ENCODE measurements around the gene AMOTL1. TPM values are rescaled to one million over a fixed set of nuclear protein-coding genes. Genes with fewer than 3 reads are reported as not detected.

AMOTL1 gene
- total RNA-seq, 8 experiments from 2014 or later = 4.8 to 89.6 (median 22.6) TPM

DNA sequence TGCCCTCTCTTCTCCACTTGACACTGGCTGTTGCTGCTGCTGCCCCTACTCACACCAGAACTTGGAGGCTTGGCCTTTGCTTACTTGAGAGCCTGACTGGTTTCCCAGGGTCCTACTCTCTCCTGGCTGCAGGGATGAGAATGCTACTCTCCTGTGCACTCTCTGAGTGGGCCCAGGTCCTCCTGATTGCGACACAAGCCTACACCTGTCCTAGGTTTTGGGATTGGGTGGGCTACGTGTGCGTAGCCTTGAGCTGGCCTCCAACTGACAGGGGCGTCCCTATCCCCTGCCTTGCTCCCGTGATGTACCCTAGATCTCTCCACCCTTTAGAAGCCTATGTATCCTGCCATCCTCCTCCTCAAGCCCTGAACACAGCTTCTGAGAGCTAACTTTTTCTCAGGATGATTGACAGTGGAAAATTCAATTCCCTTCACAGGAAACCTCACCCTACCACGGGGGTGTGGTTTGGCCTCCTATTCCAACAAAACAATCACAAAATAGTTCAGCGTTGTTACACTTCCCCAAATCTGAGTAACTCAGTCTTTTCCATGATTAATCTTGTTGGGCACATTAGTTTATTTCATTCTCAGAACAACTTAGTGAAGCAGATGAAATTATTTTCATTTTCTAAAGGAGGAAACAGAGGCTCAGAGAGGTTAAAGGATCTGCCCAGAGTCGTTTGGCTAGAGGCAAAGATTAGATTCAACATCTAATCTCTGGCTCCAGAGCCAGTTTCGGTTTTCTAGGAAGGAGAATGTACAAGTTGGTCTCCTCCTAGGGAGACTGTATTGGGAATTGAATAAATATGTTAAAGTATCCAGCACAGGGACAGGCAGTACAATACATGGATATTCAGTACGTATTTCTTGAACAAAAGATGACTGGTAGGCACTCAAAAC is 17.6 kb upstream of the AMOTL1 start:
- Histone ChIP-seq H3K4me3 (no peak overlapping the region), H3K4me1 (replicated peaks in 1 of 2) (peaks cover 23 to 26% of the 10 kb centered on the region in 2 donors), H3K27ac (no peak overlapping the region)
- 17 to 100% (median 75%) methylated on average over 1 to 5 of the region's 10 CpGs for WGBS, 10 experiments
- in situ Hi-C loops (cut with MboI; ENCODE audit: low pct_unique_long_range_greater_than_20kb in 2 of 9, low sequenced_read_pairs in 9 of 9, unreplicated experiment in 9 of 9) = no loop called here
- ATAC-seq (replicated peaks in 6 of 8) = peak in 2 of 8 experiments; percentile 45 to 66

DNA sequence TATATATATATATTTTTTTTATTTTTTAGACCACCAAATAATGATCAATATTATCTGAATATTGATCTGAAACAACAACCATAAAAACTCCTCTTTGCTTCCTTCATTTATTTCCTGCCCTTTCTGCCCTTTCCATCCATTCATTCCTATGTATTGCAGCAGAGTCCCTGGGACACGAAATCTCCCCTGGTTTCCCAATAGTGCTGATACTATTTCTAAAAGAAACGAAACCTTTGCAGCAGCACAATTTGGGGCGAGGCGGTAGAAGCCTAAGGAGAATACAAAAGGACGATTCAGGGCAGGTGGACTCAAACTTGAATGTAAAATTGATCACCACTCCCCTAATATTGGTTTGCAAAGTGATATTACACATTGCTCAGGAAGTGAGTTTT is 16.9 kb upstream of the AMOTL1 start:
- no peak for ATAC-seq (replicated peaks in 6 of 8)
- 52 to 92% (median 69%) methylated on average over 4 to 5 of the region's 5 CpGs; no CpG with 5 or more reads in 1 of the 10 experiments for WGBS, 10 experiments
- in situ Hi-C loops (cut with MboI; ENCODE audit: low pct_unique_long_range_greater_than_20kb in 2 of 9, low sequenced_read_pairs in 9 of 9, unreplicated experiment in 9 of 9) = no loop called here
- Histone ChIP-seq H3K4me1 (replicated peaks in 1 of 2) (peaks cover 23 to 26% of the 10 kb centered on the region in 2 donors), H3K27ac (no peak overlapping the region), H3K4me3 (no peak overlapping the region)

GRCh38 chr11:94751786-94752185 is 16.4 kb upstream of the AMOTL1 start:
- peaks cover 23 to 26% of the 10 kb centered on the region in 2 donors for H3K4me1 ChIP-seq (replicated peaks in 1 of 2)
- ATAC-seq (replicated peaks in 6 of 8) = no peak
- no peak overlapping the region for H3K4me3 ChIP-seq
- 14 to 93% (median 79%) methylated on average over 2 to 5 of the region's 5 CpGs; no CpG with 5 or more reads in 1 of the 10 experiments for WGBS, 10 experiments
- in situ Hi-C loops (cut with MboI; ENCODE audit: low pct_unique_long_range_greater_than_20kb in 2 of 9, low sequenced_read_pairs in 9 of 9, unreplicated experiment in 9 of 9) = no loop called here
- H3K27ac ChIP-seq = no peak overlapping the region

- in situ Hi-C loops (cut with MboI; ENCODE audit: low pct_unique_long_range_greater_than_20kb in 2 of 9, low sequenced_read_pairs in 9 of 9, unreplicated experiment in 9 of 9) = no loop called here
- Histone ChIP-seq H3K4me3 (no peak overlapping the region), H3K27ac (no peak overlapping the region), H3K4me1 (replicated peaks in 1 of 2) (peaks cover 31 to 34% of the 10 kb centered on the region in 2 donors)
- WGBS, 10 experiments = 40 to 71% (median 55%) methylated on average over 1 of the region's 1 CpG; no CpG with 5 or more reads in 6 of the 10 experiments
- ATAC-seq (replicated peaks in 6 of 8) = no peak
Observed at GRCh38 chr11:94753630-94754029, 14.5 kb upstream of the AMOTL1 start.

- H3K27ac ChIP-seq = no peak overlapping the region
- peaks cover 33 to 36% of the 10 kb centered on the region in 2 donors for H3K4me1 ChIP-seq (replicated peaks in 1 of 2)
- in situ Hi-C loops (cut with MboI; ENCODE audit: low pct_unique_long_range_greater_than_20kb in 2 of 9, low sequenced_read_pairs in 9 of 9, unreplicated experiment in 9 of 9) = no loop called here
- no peak overlapping the region for H3K4me3 ChIP-seq
- ATAC-seq (replicated peaks in 6 of 8) = no peak
- WGBS, 10 experiments = 0 to 95% (median 29%) methylated on average over 2 of the region's 2 CpGs; no CpG with 5 or more reads in 5 of the 10 experiments
Observed at GRCh38 chr11:94754335-94754734, 13.8 kb upstream of the AMOTL1 start.

DNA sequence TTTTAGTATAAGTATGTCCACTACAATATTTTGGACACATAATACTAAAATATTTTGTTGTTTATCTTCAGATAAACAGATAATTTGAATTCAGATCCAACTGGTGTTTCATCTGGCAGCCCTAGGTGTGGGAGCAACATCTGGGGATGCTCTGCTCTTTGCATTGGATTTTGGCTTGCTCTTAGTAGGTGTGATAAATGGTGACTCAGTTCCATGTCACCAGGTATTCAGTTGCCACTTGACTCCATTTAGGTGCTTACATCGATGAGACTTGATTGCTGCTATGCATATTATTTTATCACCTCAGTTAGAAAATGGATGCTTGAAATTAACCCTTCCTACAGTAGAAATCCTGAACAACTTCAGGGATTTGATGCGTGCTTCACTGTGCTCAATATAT is 13.3 kb upstream of the AMOTL1 start:
- ATAC-seq (replicated peaks in 6 of 8) = no peak
- Histone ChIP-seq H3K4me3 (no peak overlapping the region), H3K4me1 (replicated peaks in 1 of 2) (peaks cover 33 to 36% of the 10 kb centered on the region in 2 donors), H3K27ac (no peak overlapping the region)
- WGBS, 10 experiments = 44 to 100% (median 92%) methylated on average over 1 to 2 of the region's 2 CpGs; no CpG with 5 or more reads in 2 of the 10 experiments
- in situ Hi-C loops (cut with MboI; ENCODE audit: low pct_unique_long_range_greater_than_20kb in 2 of 9, low sequenced_read_pairs in 9 of 9, unreplicated experiment in 9 of 9) = no loop called here

GRCh38 chr11:94755494-94755893 is 12.7 kb upstream of the AMOTL1 start:
- WGBS, 10 experiments = 80 to 100% (median 90%) methylated on average over 3 to 9 of the region's 11 CpGs; no CpG with 5 or more reads in 4 of the 10 experiments
- Histone ChIP-seq H3K4me1 (replicated peaks in 1 of 2) (peaks cover 33 to 36% of the 10 kb centered on the region in 2 donors), H3K27ac (no peak overlapping the region), H3K4me3 (no peak overlapping the region)
- ATAC-seq (replicated peaks in 6 of 8) = no peak
- in situ Hi-C loops (cut with MboI; ENCODE audit: low pct_unique_long_range_greater_than_20kb in 2 of 9, low sequenced_read_pairs in 9 of 9, unreplicated experiment in 9 of 9) = no loop called here

DNA sequence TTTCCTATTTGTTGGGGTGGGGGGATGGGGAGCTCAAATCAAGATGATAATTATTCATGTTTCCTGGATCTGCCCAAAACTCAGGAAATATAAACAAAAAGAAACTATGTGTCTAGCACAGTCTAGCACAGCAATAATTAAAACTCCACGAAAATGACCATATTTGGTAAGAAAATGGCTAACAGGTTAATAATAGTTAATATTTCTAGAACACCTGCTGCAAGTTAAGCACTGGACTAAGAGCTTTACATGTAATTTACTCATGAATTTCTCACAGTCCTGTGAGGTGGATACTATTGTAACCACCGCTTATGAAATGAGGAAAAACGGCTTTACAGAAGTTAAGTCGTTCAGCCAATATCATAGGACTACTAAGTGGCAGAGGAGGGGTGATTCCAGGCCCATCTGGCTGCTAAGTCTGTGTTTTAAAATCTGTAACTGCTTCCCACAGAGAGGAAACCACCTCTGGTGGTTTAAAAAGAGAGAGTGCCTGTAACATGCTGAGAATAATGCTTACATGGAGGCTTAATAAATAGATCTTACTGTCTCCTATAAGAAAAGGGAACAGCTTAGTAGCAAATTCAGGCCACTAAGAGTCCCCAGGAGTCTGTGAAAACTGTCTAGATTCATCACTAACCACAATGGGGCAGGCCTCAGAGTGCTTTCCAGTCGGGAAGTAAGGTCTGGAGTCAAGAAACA is 11.0 kb upstream of the AMOTL1 start:
- Histone ChIP-seq H3K27ac (no peak overlapping the region), H3K4me3 (no peak overlapping the region), H3K4me1 (replicated peaks in 1 of 2) (peaks cover 21 to 27% of the 10 kb centered on the region in 2 donors)
- ATAC-seq (replicated peaks in 6 of 8) = no peak
- WGBS, 10 experiments = 0 to 80% (median 59%) methylated on average over 1 to 5 of the region's 5 CpGs; no CpG with 5 or more reads in 1 of the 10 experiments
- in situ Hi-C loops (cut with MboI; ENCODE audit: low pct_unique_long_range_greater_than_20kb in 2 of 9, low sequenced_read_pairs in 9 of 9, unreplicated experiment in 9 of 9) = no loop called here

DNA sequence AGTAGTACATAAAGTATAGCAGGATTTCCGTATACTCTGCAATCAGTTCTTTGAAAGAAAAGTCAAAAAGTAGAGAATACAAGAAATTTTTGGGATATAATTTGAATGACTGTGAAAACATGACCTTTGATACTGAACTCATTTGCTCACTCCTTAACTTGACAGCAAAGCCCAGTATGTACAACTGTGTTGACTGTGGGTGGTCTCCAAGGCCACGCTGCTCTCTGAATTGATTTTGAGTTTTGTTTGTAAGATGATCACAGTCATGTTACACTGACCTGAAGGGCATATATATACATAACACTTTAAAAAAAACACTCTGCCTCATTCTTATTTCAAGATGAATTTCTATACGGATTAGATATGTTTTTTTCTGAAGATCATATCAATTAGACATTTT is 9.5 kb upstream of the AMOTL1 start:
- ATAC-seq (replicated peaks in 6 of 8) = peak in 1 of 8 experiments; percentile 83
- in situ Hi-C loops (cut with MboI; ENCODE audit: low pct_unique_long_range_greater_than_20kb in 2 of 9, low sequenced_read_pairs in 9 of 9, unreplicated experiment in 9 of 9) = no loop called here
- 27 to 100% (median 52%) methylated on average over 1 to 3 of the region's 3 CpGs; no CpG with 5 or more reads in 1 of the 10 experiments for WGBS, 10 experiments
- Histone ChIP-seq H3K4me3 (no peak overlapping the region), H3K4me1 (replicated peaks in 1 of 2) (peaks cover 11 to 26% of the 10 kb centered on the region in 2 donors), H3K27ac (no peak overlapping the region)

DNA sequence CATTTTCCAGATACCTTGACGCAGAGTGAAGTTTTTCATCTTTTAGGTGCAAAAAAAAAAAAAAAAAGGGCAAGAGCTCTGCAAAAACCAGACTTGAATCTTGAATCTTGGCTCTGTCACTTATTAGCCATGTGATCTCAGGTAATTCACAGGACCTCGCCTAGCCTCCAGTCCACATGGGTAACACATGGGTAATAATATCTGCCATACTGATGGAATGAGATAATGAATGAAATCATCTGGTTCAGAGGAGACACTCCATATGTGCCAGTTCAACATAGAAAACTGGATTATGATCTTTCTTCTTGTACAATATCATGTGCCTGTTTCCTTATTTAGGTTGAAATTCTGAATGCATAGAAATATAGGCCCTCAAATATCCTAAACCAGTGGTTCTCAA is 8.6 kb upstream of the AMOTL1 start:
- Histone ChIP-seq H3K27ac (no peak overlapping the region), H3K4me1 (replicated peaks in 1 of 2) (peaks cover 7 to 20% of the 10 kb centered on the region in 2 donors), H3K4me3 (no peak overlapping the region)
- in situ Hi-C loops (cut with MboI; ENCODE audit: low pct_unique_long_range_greater_than_20kb in 2 of 9, low sequenced_read_pairs in 9 of 9, unreplicated experiment in 9 of 9) = no loop called here
- WGBS, 10 experiments = 50 to 100% (median 95%) methylated on average over 1 to 2 of the region's 2 CpGs; no CpG with 5 or more reads in 1 of the 10 experiments
- ATAC-seq (replicated peaks in 6 of 8) = no peak

DNA sequence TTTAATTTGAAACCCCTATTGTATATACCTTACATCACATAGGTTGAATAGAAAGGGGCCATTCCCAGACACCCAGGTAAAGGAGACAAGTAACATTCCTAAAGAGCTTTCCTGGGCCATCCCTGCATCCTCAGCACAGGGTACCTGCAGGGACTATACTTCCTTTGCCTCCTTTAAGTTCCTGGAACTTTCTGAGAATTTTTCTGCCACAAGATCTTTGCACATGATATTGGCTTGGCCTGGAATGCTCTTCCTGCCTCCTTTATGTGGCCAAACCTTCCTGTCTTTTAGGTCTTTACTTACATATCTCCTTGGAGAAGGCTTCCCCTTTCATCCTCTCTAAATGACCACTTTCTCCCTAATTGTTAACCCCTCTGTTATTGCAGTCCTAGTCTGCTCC is 7.9 kb upstream of the AMOTL1 start:
- in situ Hi-C loops (cut with MboI; ENCODE audit: low pct_unique_long_range_greater_than_20kb in 2 of 9, low sequenced_read_pairs in 9 of 9, unreplicated experiment in 9 of 9) = no loop called here
- ATAC-seq (replicated peaks in 6 of 8) = no peak
- Histone ChIP-seq H3K27ac (no peak overlapping the region), H3K4me3 (no peak overlapping the region), H3K4me1 (replicated peaks in 1 of 2) (peaks cover 7 to 20% of the 10 kb centered on the region in 2 donors)

- Histone ChIP-seq H3K4me1 (replicated peaks in 1 of 2) (peaks cover 7 to 22% of the 10 kb centered on the region in 2 donors), H3K27ac (no peak overlapping the region), H3K4me3 (no peak overlapping the region)
- in situ Hi-C loops (cut with MboI; ENCODE audit: low pct_unique_long_range_greater_than_20kb in 2 of 9, low sequenced_read_pairs in 9 of 9, unreplicated experiment in 9 of 9) = no loop called here
- ATAC-seq (replicated peaks in 6 of 8) = peak in 3 of 8 experiments; percentile 53 to 80 (median 56)
- 80 to 100% (median 86%) methylated on average over 1 of the region's 1 CpG; no CpG with 5 or more reads in 5 of the 10 experiments for WGBS, 10 experiments
Observed at GRCh38 chr11:94762208-94762607, 5.9 kb upstream of the AMOTL1 start.

GRCh38 chr11:94762995-94763394 is 5.2 kb upstream of the AMOTL1 start:
- in situ Hi-C loops (cut with MboI; ENCODE audit: low pct_unique_long_range_greater_than_20kb in 2 of 9, low sequenced_read_pairs in 9 of 9, unreplicated experiment in 9 of 9) = no loop called here
- peaks cover 7 to 22% of the 10 kb centered on the region in 2 donors for H3K4me1 ChIP-seq (replicated peaks in 1 of 2)
- H3K27ac ChIP-seq = no peak overlapping the region
- H3K4me3 ChIP-seq = no peak overlapping the region
- 0 to 96% (median 58%) methylated on average over 1 to 2 of the region's 2 CpGs for WGBS, 10 experiments
- ATAC-seq (replicated peaks in 6 of 8) = no peak
